Esophagus (tissue), 2 donors: ENCODE measurements around the gene CNOT10. TPM values are rescaled to one million over a fixed set of nuclear protein-coding genes. Genes with fewer than 3 reads are reported as not detected.

Source experiments
- H3K27ac ChIP-seq, 2 donors: one replicate each; pipeline ENCODE4 v1.5.1; 2013; ENCODE audit warnings: low read depth in 2 of 2, mild to moderate bottlenecking in 2 of 2, inconsistent platforms in 1 of 2, low read length in 1 of 2, moderate library complexity in 1 of 2
- H3K27me3 ChIP-seq, 2 donors: one replicate each; pipeline ENCODE4 v1.6.1; 2013; ENCODE audit warnings: low read length in 2 of 2, control low read depth in 1 of 2, mild to moderate bottlenecking in 1 of 2; ENCODE audit not compliant: insufficient read depth in 2 of 2, control insufficient read depth in 1 of 2
- H3K36me3 ChIP-seq, 2 donors: one replicate each; pipeline ENCODE4 v1.6.1; 2013; ENCODE audit warnings: low read length in 1 of 2; ENCODE audit not compliant: control insufficient read depth in 2 of 2, insufficient read depth in 2 of 2
- H3K4me1 ChIP-seq, 2 donors: one replicate each; pipeline ENCODE4 v1.6.1; 2013; ENCODE audit warnings: low read length in 1 of 2; ENCODE audit not compliant: control insufficient read depth in 2 of 2, insufficient read depth in 2 of 2
- H3K4me3 ChIP-seq, 2 donors: one replicate each; pipeline ENCODE4 v1.5.1; 2013; ENCODE audit warnings: low read length in 2 of 2, mild to moderate bottlenecking in 2 of 2, low read depth in 1 of 2, moderate library complexity in 1 of 2
- H3K9me3 ChIP-seq, 2 donors: one replicate each; pipeline ENCODE4 v1.6.1; 2013; ENCODE audit warnings: mild to moderate bottlenecking in 2 of 2, low read depth in 1 of 2, low read length in 1 of 2, moderate library complexity in 1 of 2; ENCODE audit not compliant: control insufficient read depth in 2 of 2, insufficient read depth in 1 of 2
- WGBS, 2 donors: extraction: QIAGEN DNeasy Blood & Tissue Kit; methylation state at CpG; one replicate each; pipeline ENCODE4 v1.1.7; 2013; 5-methylcytosine and 5-hydroxymethylcytosine counted together
- polyA plus RNA-seq, 2 donors: library from polyadenylated mRNA; stranded (reverse); fragments of 200-250 nt; gene quantifications; one replicate each; pipeline ENCODE4 v1.2.3, GENCODE V29; 2013
- donor health status: healthy with polysubstance abuse.
- donor health status: Bipolar disorder and iron deficiency.

Gene CNOT10
- polyA plus RNA-seq, 2 donors: 11.7 to 12.8 TPM

GRCh38 chr3:32813180-32813579 lies 128.2 kb downstream of the CNOT10 start:
- WGBS, 2 donors: 17 to 20% methylated on average over 2 of the region's 2 CpGs
- no peak overlapping the region for H3K27ac ChIP-seq
- no peaks in the 10 kb centered on the region for H3K36me3 ChIP-seq
- H3K4me3 ChIP-seq: no peak overlapping the region
- H3K4me1 ChIP-seq: peaks cover 12 to 16% of the 10 kb centered on the region in 2 donors
- H3K9me3 ChIP-seq: no peaks in the 10 kb centered on the region
- H3K27me3 ChIP-seq: peaks cover 6 to 10% of the 10 kb centered on the region in 2 donors

- Histone ChIP-seq H3K27ac (no peak overlapping the region), H3K9me3 (peaks cover 5% of the 10 kb centered on the region in 2 donors), H3K36me3 (no peaks in the 10 kb centered on the region), H3K27me3 (peaks cover 8 to 18% of the 10 kb centered on the region in 2 donors), H3K4me1 (peaks cover 12 to 17% of the 10 kb centered on the region in 2 donors), H3K4me3 (no peak overlapping the region)
- WGBS, 2 donors: 61 to 72% methylated on average over 6 of the region's 6 CpGs
Measured at GRCh38 chr3:32814361-32814760, 129.4 kb downstream of the CNOT10 start.

GRCh38 chr3:32815841-32816438 lies 131.0 kb downstream of the CNOT10 start:
- Histone ChIP-seq H3K36me3 (no peaks in the 10 kb centered on the region), H3K4me1 (peaks cover 12 to 17% of the 10 kb centered on the region in 2 donors), H3K27me3 (peaks cover 17 to 25% of the 10 kb centered on the region in 2 donors), H3K4me3 (no peak overlapping the region), H3K27ac (no peak overlapping the region), H3K9me3 (peaks cover 5 to 8% of the 10 kb centered on the region in 2 donors)
- WGBS, 2 donors: 29 to 39% methylated on average over 21 of the region's 21 CpGs

- no peak overlapping the region for H3K27ac ChIP-seq
- WGBS, 2 donors: 1% methylated on average over 75 to 85 of the region's 85 CpGs
- peaks cover 12 to 17% of the 10 kb centered on the region in 2 donors for H3K4me1 ChIP-seq
- peak overlapping the region; percentile 30 to 48 for H3K4me3 ChIP-seq
- no peaks in the 10 kb centered on the region for H3K36me3 ChIP-seq
- H3K27me3 ChIP-seq: peaks cover 17 to 25% of the 10 kb centered on the region in 2 donors
- peaks cover 5 to 8% of the 10 kb centered on the region in 2 donors for H3K9me3 ChIP-seq
Measured at GRCh38 chr3:32816439-32817256, 131.7 kb downstream of the CNOT10 start.

- H3K36me3 ChIP-seq: no peaks in the 10 kb centered on the region
- H3K27ac ChIP-seq: no peak overlapping the region
- H3K4me3 ChIP-seq: peak overlapping the region; percentile 13 to 48
- peaks cover 5 to 8% of the 10 kb centered on the region in 2 donors for H3K9me3 ChIP-seq
- whole genome bisulfite sequencing, 2 donors: 1 to 3% methylated on average over 45 to 49 of the region's 49 CpGs
- peaks cover 20 to 25% of the 10 kb centered on the region in 2 donors for H3K27me3 ChIP-seq
- peaks cover 12 to 17% of the 10 kb centered on the region in 2 donors for H3K4me1 ChIP-seq
Measured at GRCh38 chr3:32817257-32817557, 132.2 kb downstream of the CNOT10 start.

GRCh38 chr3:32817558-32818228 lies 132.7 kb downstream of the CNOT10 start, which contains the start of gene TRIM71:
Gene TRIM71, plus strand, starts transcription at chr3:32817997. Its CDS starts 84 bp downstream, at chr3:32818081.
- Histone ChIP-seq H3K4me1 (peaks cover 12 to 17% of the 10 kb centered on the region in 2 donors), H3K27me3 (peaks cover 20 to 25% of the 10 kb centered on the region in 2 donors), H3K9me3 (peaks cover 5 to 8% of the 10 kb centered on the region in 2 donors), H3K4me3 (peak within 1 kb of the TSS; percentile 30 to 48), H3K27ac (no peak within 1 kb of the TSS), H3K36me3 (no peaks in the 10 kb centered on the region)
- 1 to 2% methylated on average over 59 of the region's 59 CpGs for WGBS, 2 donors

- 3% methylated on average over 90 to 111 of the region's 111 CpGs for WGBS, 2 donors
- Histone ChIP-seq H3K9me3 (peaks cover 5 to 8% of the 10 kb centered on the region in 2 donors), H3K27me3 (peaks cover 20 to 25% of the 10 kb centered on the region in 2 donors), H3K4me3 (peak overlapping the region in 1 of 2 donors; percentile 48), H3K36me3 (no peaks in the 10 kb centered on the region), H3K27ac (no peak overlapping the region), H3K4me1 (peaks cover 12 to 17% of the 10 kb centered on the region in 2 donors)
Measured at GRCh38 chr3:32818229-32818969, 133.4 kb downstream of the CNOT10 start.

- peak overlapping the region in 1 of 2 donors; percentile 48 for H3K4me3 ChIP-seq
- H3K36me3 ChIP-seq: no peaks in the 10 kb centered on the region
- no peak overlapping the region for H3K27ac ChIP-seq
- peaks cover 5 to 8% of the 10 kb centered on the region in 2 donors for H3K9me3 ChIP-seq
- peaks cover 20 to 25% of the 10 kb centered on the region in 2 donors for H3K27me3 ChIP-seq
- H3K4me1 ChIP-seq: peaks cover 12 to 17% of the 10 kb centered on the region in 2 donors
- WGBS, 2 donors: 50 to 53% methylated on average over 25 of the region's 25 CpGs
Measured at GRCh38 chr3:32818970-32819511, 134.1 kb downstream of the CNOT10 start.
